K562 (cell line): Measurements from ENCODE around the gene CHAT. TPM values are rescaled to one million over a fixed set of nuclear protein-coding genes. Genes with fewer than 3 reads are reported as not detected.

Experiments used
- AFF4 ChIP-seq: sonication (generic); formaldehyde crosslinking; IDR thresholded peaks from 2 replicates; pipeline ENCODE4 v1.8.0; 2023; ENCODE audit warnings: mild to moderate bottlenecking, missing genetic modification reagents
- BCOR ChIP-seq: fragments of 450-650 bp; IDR thresholded peaks from 2 replicates; pipeline ENCODE4 v1.6.1; 2016
- CREB1 ChIP-seq, 2 experiments: sonication (generic) in 1 of 2; formaldehyde crosslinking in 1 of 2; IDR thresholded peaks; 2 replicates each; pipeline versions ENCODE4 v1.6.1 to v1.8.0; 2012 to 2022; ENCODE audit warnings: inconsistent platforms in 1 of 2, mild to moderate bottlenecking in 1 of 2, missing genetic modification reagents in 1 of 2, moderate library complexity in 1 of 2
- CSDE1 ChIP-seq, 2 experiments: fragments of 450-650 bp; IDR thresholded peaks; 2 replicates each; pipeline ENCODE4 v1.6.1; 2016; ENCODE audit warnings: mild to moderate bottlenecking in 1 of 2
- FUS ChIP-seq: fragments of 200-400 bp; formaldehyde crosslinking; optimal IDR thresholded peaks from 2 replicates; pipeline ENCODE3; 2017; ENCODE audit warnings: low read depth, low read length
- HEY1 ChIP-seq: fragments of 250-450 bp; sonication (Bioruptor Pico); IDR thresholded peaks from 2 replicates; pipeline ENCODE4 v1.5.0; 2020; ENCODE audit warnings: mild to moderate bottlenecking, moderate library complexity, borderline replicate concordance
- ILK ChIP-seq: fragments of 450-650 bp; IDR thresholded peaks from 2 replicates; pipeline ENCODE4 v1.6.1; 2016; ENCODE audit warnings: missing genetic modification characterization, low read depth, mild to moderate bottlenecking, missing compliant biosample characterization, moderate library complexity, borderline replicate concordance
- MECOM ChIP-seq: fragments of 250-450 bp; sonication (Bioruptor Pico); IDR thresholded peaks from 2 replicates; pipeline ENCODE4 v1.8.0; 2022; ENCODE audit warnings: inconsistent platforms
- NFIC ChIP-seq: fragments of 450-650 bp; IDR thresholded peaks from 2 replicates; pipeline ENCODE4 v1.6.1; 2017; ENCODE audit warnings: mild to moderate bottlenecking, inconsistent platforms
- PHB ChIP-seq: fragments of 250-450 bp; sonication (Bioruptor Pico); IDR thresholded peaks from 2 replicates; pipeline ENCODE4 v1.5.0; 2021
- TFAM ChIP-seq: fragments of 250-450 bp; sonication (Bioruptor Pico); conservative IDR thresholded peaks from 2 replicates; pipeline ENCODE4 v1.5.0; 2021; ENCODE audit warnings: mild to moderate bottlenecking, moderate library complexity
- polyA plus RNA-seq, 8 experiments: library from polyadenylated mRNA; depleted of rRNA in 4 of 8; stranded (reverse) in 5 of 8; unstranded in 3 of 8; fragments of >200 nt; fragmentation: Nextera tagmentation in 2 of 8; fragmentation: Illumina TruSeq in 1 of 8; extraction: Ambion mirVana in 2 of 8; extraction: Trizol in 1 of 8; gene quantifications; 2 replicates each; pipeline versions ENCODE4 v1.2.1 to v1.2.3, GENCODE V29; 2011 to 2014; ENCODE audit warnings: inconsistent platforms in 1 of 8, missing spikeins in 1 of 8
- total RNA-seq, 7 experiments: library from RNA; depleted of rRNA in 6 of 7; stranded (reverse); fragments of >200 nt in 6 of 7; fragmentation: Illumina TruSeq in 2 of 7; extraction: Trizol in 2 of 7; gene quantifications; 2 replicates each; pipeline versions ENCODE4 v1.2.1 to v1.2.3, GENCODE V29; 2011 to 2021; ENCODE audit warnings: low replicate concordance in 1 of 7
- TF ChIP-seq, protein P1 (sequence below), 2 experiments: IDR thresholded peaks; 2 replicates each; pipeline ENCODE4 v1.6.1; 2011; ENCODE audit warnings: borderline replicate concordance in 1 of 2, control low read depth in 1 of 2, low read depth in 1 of 2, low read length in 1 of 2, mild to moderate bottlenecking in 1 of 2, mixed read lengths in 1 of 2, moderate library complexity in 1 of 2; ENCODE audit not compliant: insufficient read depth in 1 of 2, insufficient read length in 1 of 2, poor library complexity in 1 of 2, severe bottlenecking in 1 of 2; ENCODE audit errors: extremely low read depth in 1 of 2

The CHAT gene
- total and polyA plus RNA-seq, 9 of the 15 experiments (the other 6 are each of a cell fraction or from before 2014, with no cell fraction given): not detected

DNA sequence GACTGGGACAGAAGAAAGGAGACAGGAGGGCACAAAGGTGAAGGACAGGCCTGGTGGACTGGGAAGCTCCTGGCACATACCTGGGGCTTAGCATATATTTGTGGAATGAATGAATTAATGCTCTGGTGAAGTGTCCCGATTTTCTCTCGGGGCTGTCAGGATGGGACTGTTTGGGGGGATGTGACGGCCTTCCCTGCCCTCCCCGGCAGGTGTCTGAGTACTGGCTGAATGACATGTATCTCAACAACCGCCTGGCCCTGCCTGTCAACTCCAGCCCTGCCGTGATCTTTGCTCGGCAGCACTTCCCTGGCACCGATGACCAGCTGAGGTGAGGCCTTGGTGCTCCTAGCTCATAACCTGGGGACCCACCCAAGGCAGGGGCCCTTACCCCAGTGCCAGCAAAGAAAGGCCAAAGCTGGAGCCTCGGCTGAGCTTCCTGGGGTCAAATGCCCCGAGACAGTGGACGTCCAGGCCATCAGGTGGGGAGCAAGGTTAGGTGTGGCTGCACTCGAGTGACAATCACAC is 6.5 kb downstream of the CHAT start (continued):
- TF ChIP-seq CREB1 (IDR thresholded peaks at IDR 0.05) (no peak), CREB1 (CRISPR knock-in tag; IDR thresholded peaks at IDR 0.05) (no peak), FUS (no peak), NFIC (no peak), CSDE1 (IDR thresholded peaks at IDR 0.05) (no peak), AFF4 (CRISPR knock-in tag) (no peak), ILK (tag) (no peak), BCOR (no peak), MECOM (CRISPR knock-in tag) (no peak), HEY1 (CRISPR knock-in tag) (no peak), PHB (CRISPR knock-in tag) (no peak), TFAM (CRISPR knock-in tag) (no peak)
- TF ChIP-seq, protein P1, sequence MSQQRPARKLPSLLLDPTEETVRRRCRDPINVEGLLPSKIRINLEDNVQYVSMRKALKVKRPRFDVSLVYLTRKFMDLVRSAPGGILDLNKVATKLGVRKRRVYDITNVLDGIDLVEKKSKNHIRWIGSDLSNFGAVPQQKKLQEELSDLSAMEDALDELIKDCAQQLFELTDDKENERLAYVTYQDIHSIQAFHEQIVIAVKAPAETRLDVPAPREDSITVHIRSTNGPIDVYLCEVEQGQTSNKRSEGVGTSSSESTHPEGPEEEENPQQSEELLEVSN (IDR thresholded peaks at IDR 0.05; ENCODE audit: borderline replicate concordance in 1 of 2, extremely low read depth in 1 of 2, insufficient read depth in 1 of 2, insufficient read length in 1 of 2, low read depth in 1 of 2, low read length in 1 of 2, poor library complexity in 1 of 2, severe bottlenecking in 1 of 2): no peak
